ENCODE measurements around the gene SLC8A2. TPM values are rescaled to one million over a fixed set of nuclear protein-coding genes. Genes with fewer than 3 reads are reported as not detected.

SLC8A2 gene
- total RNA-seq, 1 donor from 2014 or later = 0.30 TPM

GRCh38 chr19:47507924-47508553 is 36.3 kb upstream of the SLC8A2 start:
- no peaks in the 10 kb centered on the region for H3K27me3 ChIP-seq (ENCODE audit: low read depth)
- intact Hi-C loops (cut with micrococcal nuclease) = no loop called here
- no peak for DNase-seq
- H3K9me3 ChIP-seq (replicated peaks) = no peaks in the 10 kb centered on the region
- TF ChIP-seq, protein P1, sequence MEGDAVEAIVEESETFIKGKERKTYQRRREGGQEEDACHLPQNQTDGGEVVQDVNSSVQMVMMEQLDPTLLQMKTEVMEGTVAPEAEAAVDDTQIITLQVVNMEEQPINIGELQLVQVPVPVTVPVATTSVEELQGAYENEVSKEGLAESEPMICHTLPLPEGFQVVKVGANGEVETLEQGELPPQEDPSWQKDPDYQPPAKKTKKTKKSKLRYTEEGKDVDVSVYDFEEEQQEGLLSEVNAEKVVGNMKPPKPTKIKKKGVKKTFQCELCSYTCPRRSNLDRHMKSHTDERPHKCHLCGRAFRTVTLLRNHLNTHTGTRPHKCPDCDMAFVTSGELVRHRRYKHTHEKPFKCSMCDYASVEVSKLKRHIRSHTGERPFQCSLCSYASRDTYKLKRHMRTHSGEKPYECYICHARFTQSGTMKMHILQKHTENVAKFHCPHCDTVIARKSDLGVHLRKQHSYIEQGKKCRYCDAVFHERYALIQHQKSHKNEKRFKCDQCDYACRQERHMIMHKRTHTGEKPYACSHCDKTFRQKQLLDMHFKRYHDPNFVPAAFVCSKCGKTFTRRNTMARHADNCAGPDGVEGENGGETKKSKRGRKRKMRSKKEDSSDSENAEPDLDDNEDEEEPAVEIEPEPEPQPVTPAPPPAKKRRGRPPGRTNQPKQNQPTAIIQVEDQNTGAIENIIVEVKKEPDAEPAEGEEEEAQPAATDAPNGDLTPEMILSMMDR (IDR thresholded peaks at IDR 0.05; ENCODE audit: borderline replicate concordance) = no peak
- H3K36me3 ChIP-seq = peaks cover 12% of the 10 kb centered on the region
- H3K4me3 ChIP-seq = peak overlapping the region; percentile 17
- peak overlapping the region; percentile 81 for H3K27ac ChIP-seq (replicated peaks)
- H3K4me1 ChIP-seq = peaks cover 91% of the 10 kb centered on the region

GRCh38 chr19:47507012-47507411 is 35.3 kb upstream of the SLC8A2 start:
- peaks cover 22% of the 10 kb centered on the region for H3K36me3 ChIP-seq
- peak overlapping the region; percentile 17 for H3K4me3 ChIP-seq
- intact Hi-C loops (cut with micrococcal nuclease) = no loop called here
- no peak for DNase-seq
- no peaks in the 10 kb centered on the region for H3K27me3 ChIP-seq (ENCODE audit: low read depth)
- H3K4me1 ChIP-seq = peaks cover 83% of the 10 kb centered on the region
- TF ChIP-seq, protein P1 (IDR thresholded peaks at IDR 0.05; ENCODE audit: borderline replicate concordance) = no peak
- no peaks in the 10 kb centered on the region for H3K9me3 ChIP-seq (replicated peaks)
- H3K27ac ChIP-seq (replicated peaks) = peak overlapping the region; percentile 81

DNA sequence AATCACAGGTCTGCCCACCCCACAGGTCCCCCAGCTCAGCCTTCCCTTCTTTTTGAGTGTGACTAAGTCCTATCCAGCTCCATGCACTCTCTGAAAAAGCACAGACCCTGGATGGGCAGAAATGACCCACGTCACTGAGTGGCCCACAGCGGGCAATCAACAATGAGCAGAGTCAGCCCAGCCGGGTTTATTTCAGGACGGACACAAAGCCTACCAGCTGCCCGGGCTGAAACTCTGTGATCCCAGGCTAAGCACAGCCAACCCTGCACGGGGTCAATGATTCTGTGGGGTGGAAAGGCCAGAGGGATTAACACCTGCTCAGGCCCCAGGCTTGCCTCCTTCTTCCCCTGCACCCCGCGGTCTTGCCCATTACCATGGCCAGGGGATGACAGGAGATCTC is 34.8 kb upstream of the SLC8A2 start:
- H3K4me1 ChIP-seq = peaks cover 80% of the 10 kb centered on the region
- no peaks in the 10 kb centered on the region for H3K27me3 ChIP-seq (ENCODE audit: low read depth)
- peaks cover 26% of the 10 kb centered on the region for H3K36me3 ChIP-seq
- H3K9me3 ChIP-seq (replicated peaks) = no peaks in the 10 kb centered on the region
- H3K27ac ChIP-seq (replicated peaks) = peak overlapping the region; percentile 81
- TF ChIP-seq, protein P1 (IDR thresholded peaks at IDR 0.05; ENCODE audit: borderline replicate concordance) = no peak
- DNase-seq = no peak
- H3K4me3 ChIP-seq = peak overlapping the region; percentile 17
- intact Hi-C loops (cut with micrococcal nuclease) = no loop called here

DNA sequence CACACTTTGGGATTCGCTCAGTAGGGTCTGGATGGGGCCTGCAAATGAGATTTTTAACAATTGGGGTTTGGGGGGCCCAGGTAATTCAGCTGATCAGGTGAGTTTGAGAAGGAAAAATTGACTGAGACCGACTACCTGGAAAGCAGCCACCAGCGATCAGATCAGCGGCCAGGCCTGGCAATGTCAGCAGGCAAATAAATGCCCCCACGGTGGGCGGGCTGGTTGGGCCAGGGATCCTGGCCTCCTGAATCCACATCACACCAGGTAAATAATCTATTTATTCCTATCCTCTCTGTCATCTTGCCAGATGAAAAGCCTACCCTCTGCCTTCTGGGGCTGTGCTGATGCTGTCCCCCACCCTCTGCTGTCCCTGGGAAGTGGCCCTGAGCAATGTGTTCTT is 33.8 kb upstream of the SLC8A2 start:
- Histone ChIP-seq H3K4me3 (no peak overlapping the region), H3K27me3 (ENCODE audit: low read depth) (no peaks in the 10 kb centered on the region), H3K4me1 (peaks cover 75% of the 10 kb centered on the region), H3K9me3 (replicated peaks) (no peaks in the 10 kb centered on the region), H3K27ac (replicated peaks) (peak overlapping the region; percentile 81), H3K36me3 (peaks cover 35% of the 10 kb centered on the region)
- TF ChIP-seq, protein P1 (IDR thresholded peaks at IDR 0.05; ENCODE audit: borderline replicate concordance) = no peak
- intact Hi-C loops (cut with micrococcal nuclease) = no loop called here
- DNase-seq = no peak

DNA sequence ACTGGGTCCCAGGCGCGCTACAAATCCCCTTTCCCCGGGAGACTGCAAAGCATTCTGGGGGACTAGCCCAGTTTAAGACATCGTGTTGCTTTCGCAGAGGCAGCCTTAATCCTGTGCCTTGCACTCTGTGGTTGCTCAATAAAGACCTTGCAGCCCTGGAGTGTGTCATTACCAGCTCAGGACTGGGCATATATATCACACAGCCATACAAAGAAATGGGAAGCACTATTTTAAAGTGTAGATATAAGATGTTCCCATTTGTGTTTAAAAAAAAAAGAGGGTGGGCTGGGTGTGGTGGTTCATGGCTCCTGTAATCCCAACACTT is 32.1 kb upstream of the SLC8A2 start:
- peak overlapping the region; percentile 49 for H3K27ac ChIP-seq (replicated peaks)

More for the DNA sequence above, 32.1 kb upstream of the SLC8A2 start:
- Histone ChIP-seq H3K27me3 (ENCODE audit: low read depth) (no peaks in the 10 kb centered on the region), H3K9me3 (replicated peaks) (no peaks in the 10 kb centered on the region), H3K4me3 (no peak overlapping the region), H3K4me1 (peaks cover 67% of the 10 kb centered on the region), H3K36me3 (peaks cover 50% of the 10 kb centered on the region)
- intact Hi-C loops (cut with micrococcal nuclease) = no loop called here
- TF ChIP-seq, protein P1 (IDR thresholded peaks at IDR 0.05; ENCODE audit: borderline replicate concordance) = no peak
- no peak for DNase-seq
